H1 (cell line): ENCODE data around the gene NT5E. TPM values are rescaled to one million over a fixed set of nuclear protein-coding genes. Genes with fewer than 3 reads are reported as not detected.

Source experiments
- CBX8 ChIP-seq: fragments of 300-800, 300-1000 bp; sonication (generic); IDR thresholded peaks from 2 replicates; pipeline ENCODE4 v1.7.1; 2016; ENCODE audit warnings: low read depth, low read length, borderline replicate concordance
- RBBP5 ChIP-seq: IDR thresholded peaks from 2 replicates; pipeline ENCODE4 v1.7.1; 2012; ENCODE audit warnings: low read depth, mild to moderate bottlenecking, inconsistent platforms, low read length, moderate library complexity, borderline replicate concordance
- TBP ChIP-seq: IDR thresholded peaks from 2 replicates; pipeline ENCODE4 v1.6.1; 2011; ENCODE audit warnings: low read depth, low read length, improper control_type of control experiment
- polyA plus RNA-seq, 7 experiments: library from polyadenylated mRNA; depleted of rRNA in 3 of 7; stranded (reverse) in 5 of 7; unstranded in 2 of 7; fragments of >200 nt in 5 of 7; fragments of 200-250 nt in 2 of 7; gene quantifications; 1 replicate in 5 of 7; 2 replicates in 1 of 7; 4 replicates in 1 of 7; pipeline versions ENCODE4 v1.2.1 to v1.2.3, GENCODE V29; 2011 to 2013; ENCODE audit warnings: missing spikeins in 2 of 7, mixed read lengths in 2 of 7
- total RNA-seq: library from RNA; stranded (reverse); fragmentation: NEBNext Ultra II Directional; extraction: Animal tissue kit (Norgen Biotek cat#: 25700); gene quantifications from 2 replicates; pipeline ENCODE4 v1.2.1, GENCODE V29; 2021

NT5E gene
- total and polyA plus RNA-seq, 2 of the 8 experiments (the other 6 are each of a cell fraction or from before 2014, with no cell fraction given), result 0.74 to 1.5 TPM

DNA sequence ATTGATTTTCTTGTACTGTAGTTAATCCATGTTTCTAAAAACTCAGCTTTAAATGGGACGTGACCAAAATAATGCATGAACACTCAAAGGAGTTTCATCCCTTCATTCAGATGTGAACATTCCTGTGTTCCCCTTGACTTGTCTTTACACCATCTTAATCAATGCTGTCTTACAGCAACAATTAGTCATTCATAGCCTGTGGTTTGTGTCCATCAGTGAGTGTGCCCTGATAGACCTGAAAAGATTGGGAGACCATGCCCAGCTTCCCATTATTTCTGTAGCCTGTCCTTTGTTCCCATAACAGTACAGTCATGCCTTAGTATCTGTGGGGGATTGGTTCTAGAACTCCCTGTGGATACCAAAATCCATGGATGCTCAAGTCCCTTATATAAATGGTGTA, 23.9 kb downstream of the NT5E start (continued):
- TF ChIP-seq TBP, result no peak
- TF ChIP-seq CBX8, result no peak
- no peak for TF ChIP-seq RBBP5
